Bronchus fibroblast of lung (primary cell): ENCODE measurements around the gene SIRPB2. TPM values are rescaled to one million over a fixed set of nuclear protein-coding genes. Genes with fewer than 3 reads are reported as not detected.

Experiments
- total RNA-seq: library from RNA; depleted of rRNA; stranded (reverse); fragments of >200 nt; gene quantifications from 2 replicates; pipeline ENCODE4 v1.2.3, GENCODE V29; 2015

The SIRPB2 gene
- total RNA-seq = not detected in 2 replicates

DNA sequence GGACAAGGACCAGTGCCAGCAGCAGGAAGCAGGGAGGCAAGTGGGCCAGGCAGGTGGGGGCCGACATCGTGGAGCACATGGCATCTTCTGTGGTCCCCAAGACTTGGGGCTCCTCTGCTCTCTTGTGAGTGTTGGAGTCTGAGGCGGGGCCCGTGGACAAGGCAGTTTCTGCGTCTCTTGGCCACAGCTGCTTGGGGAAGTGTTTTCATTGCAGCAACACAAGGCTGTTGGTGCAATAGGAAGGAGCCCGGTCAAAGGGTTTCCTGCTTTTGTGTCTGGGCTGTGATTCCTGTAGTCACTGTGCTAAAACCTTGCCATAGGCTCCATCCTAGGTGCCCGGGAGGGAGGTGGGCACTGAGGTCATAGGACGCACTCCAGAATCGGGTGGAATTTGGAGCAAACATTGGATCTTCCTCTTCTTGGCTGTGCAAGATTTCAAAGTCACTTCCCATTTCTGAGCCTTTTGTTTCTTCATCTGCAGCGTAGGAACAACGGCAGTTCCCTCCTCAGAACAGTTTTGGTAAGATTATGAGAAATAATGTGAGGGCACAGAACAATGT, at the start of gene SIRPB2:
Gene SIRPB2 (minus strand): TSS at position 140 of the 560 bp plus-strand sequence. CDS start 61 bp downstream, at position 79.

GRCh38 chr20:1466211-1467081, 24.8 kb downstream of the SIRPB2 start, which contains the start of gene NSFL1C:
NSFL1C (minus strand) TSS chr20:1466849; CDS start chr20:1466824, 25 bp downstream.

Other genes with a start within 250 kb of the SIRPB2 start
- gene SNPH, start 225.1 kb downstream of the SIRPB2 start, total RNA-seq = 6.4 and 6.7 TPM in 2 replicates
- 0.74 and 0.84 TPM in 2 replicates for gene SDCBP2, start 162.3 kb downstream of the SIRPB2 start, total RNA-seq
- 111 and 114 TPM in 2 replicates for gene FKBP1A, start 98.4 kb downstream of the SIRPB2 start, total RNA-seq
- gene NSFL1C, start 24.6 kb downstream of the SIRPB2 start, total RNA-seq = 30.4 and 35.8 TPM in 2 replicates
- gene SIRPD, start 66.3 kb upstream of the SIRPB2 start, total RNA-seq = not detected in 2 replicates
- gene SIRPB1, start 128.6 kb upstream of the SIRPB2 start, total RNA-seq = 0.67 and 2.2 TPM in 2 replicates
- not detected in 2 replicates for gene SIRPG, start 166.4 kb upstream of the SIRPB2 start, total RNA-seq